Measurements from ENCODE around the gene INTS15. TPM values are rescaled to one million over a fixed set of nuclear protein-coding genes. Genes with fewer than 3 reads are reported as not detected.

Gene INTS15
- total and polyA plus RNA-seq, 7 experiments from 2014 or later, result 29.7 to 69.1 (median 51.8) TPM

DNA sequence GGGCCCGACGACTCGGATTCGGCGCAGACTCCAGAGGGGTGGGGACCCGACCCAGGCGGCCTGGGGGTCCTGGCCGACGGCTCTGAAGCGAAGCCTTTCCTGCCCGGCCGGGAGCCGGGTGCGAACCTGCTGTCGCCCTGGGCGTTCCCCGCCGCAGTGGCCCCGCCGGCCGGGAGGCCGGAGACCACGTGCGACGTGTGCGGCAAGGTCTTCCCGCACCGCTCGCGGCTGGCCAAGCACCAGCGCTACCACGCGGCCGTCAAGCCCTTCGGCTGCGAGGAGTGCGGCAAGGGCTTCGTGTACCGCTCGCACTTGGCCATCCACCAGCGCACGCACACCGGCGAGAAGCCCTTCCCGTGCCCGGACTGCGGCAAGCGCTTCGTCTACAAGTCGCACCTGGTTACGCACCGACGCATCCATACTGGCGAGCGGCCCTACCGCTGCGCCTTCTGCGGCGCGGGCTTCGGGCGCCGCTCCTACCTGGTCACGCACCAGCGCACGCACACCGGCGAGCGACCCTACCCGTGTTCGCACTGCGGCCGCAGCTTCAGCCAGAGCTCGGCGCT, 62.7 kb downstream of the INTS15 start:
- no peak overlapping the region for H3K27ac Mint-ChIP-seq
- Histone ChIP-seq H3K36me3 (ENCODE audit: control insufficient read depth in 2 of 3, insufficient read depth in 3 of 3, low read length in 3 of 3) (peaks cover 0 to 66% (median 9%) of the 10 kb centered on the region in 3 experiments), H3K27me3 (ENCODE audit: control insufficient read depth in 2 of 2, insufficient read depth in 2 of 2, low read length in 2 of 2) (no peaks in the 10 kb centered on the region), H3K4me3 (ENCODE audit: low read length) (no peak overlapping the region), H3K27ac (ENCODE audit: low read depth, low read length) (no peak overlapping the region), H3K9me3 (ENCODE audit: control insufficient read depth in 2 of 3, low read length in 3 of 3) (peaks cover 0 to 19% (median 5%) of the 10 kb centered on the region in 3 experiments), H3K4me1 (ENCODE audit: control insufficient read depth in 2 of 2, insufficient read depth in 2 of 2, low read length in 2 of 2) (no peaks in the 10 kb centered on the region)
- DNase-seq, result no peak
- H3K4me3 Mint-ChIP-seq, result no peak overlapping the region
- ChIA-PET POLR2A (no interaction called here), CTCF (no interaction called here)
- peaks cover 0 to 13% (median 6%) of the 10 kb centered on the region in 11 donors for H3K9me3 Mint-ChIP-seq
- H3K36me3 Mint-ChIP-seq, result peaks cover 9 to 52% (median 31%) of the 10 kb centered on the region in 5 donors
- intact Hi-C loops (cut with micrococcal nuclease), result no loop called here
- no peaks in the 10 kb centered on the region for H3K27me3 Mint-ChIP-seq
- ATAC-seq, result no peak
- no peaks in the 10 kb centered on the region for H3K4me1 Mint-ChIP-seq

DNA sequence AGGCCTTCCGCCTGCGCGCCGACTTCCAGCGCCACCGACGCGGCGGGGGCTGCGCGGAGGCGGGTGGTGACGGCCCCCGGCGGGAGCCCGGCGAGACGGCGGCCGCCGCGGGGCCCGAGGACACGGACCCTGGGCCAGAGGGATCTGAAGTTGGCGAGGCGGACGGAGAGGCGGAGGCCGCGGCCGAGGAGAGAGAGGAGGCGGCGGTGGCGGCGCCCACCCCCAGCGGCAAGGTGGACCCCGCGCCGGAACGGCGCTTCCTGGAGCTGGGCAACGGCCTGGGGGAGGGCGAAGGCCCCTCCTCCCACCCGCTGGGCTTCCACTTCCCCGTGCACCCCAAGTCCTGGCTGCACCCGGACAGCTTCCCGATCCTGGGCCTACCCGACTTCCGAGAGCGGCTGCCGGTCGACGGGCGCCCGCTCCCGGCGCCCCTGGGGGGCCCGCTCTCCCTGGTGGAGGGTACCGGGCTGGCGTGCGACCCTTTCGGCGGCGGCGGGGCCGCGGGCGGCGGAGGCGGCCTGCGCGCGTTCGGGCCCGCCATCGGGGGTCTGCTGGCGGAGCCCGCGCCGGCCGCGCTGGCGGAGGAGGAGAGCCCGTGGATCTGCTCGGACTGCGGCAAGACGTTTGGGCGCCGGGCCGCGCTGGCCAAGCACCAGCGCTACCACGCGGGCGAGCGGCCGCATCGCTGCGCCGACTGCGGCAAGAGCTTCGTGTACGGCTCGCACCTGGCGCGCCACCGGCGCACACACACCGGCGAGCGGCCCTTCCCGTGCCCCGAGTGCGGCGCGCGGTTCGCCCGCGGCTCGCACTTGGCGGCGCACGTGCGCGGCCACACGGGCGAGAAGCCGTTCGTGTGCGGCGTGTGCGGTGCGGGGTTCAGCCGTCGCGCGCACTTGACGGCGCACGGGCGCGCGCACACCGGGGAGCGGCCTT, 63.5 kb downstream of the INTS15 start:
- Mint-ChIP-seq H3K4me1 (no peaks in the 10 kb centered on the region), H3K27me3 (no peaks in the 10 kb centered on the region)
- no peak for DNase-seq

DNA sequence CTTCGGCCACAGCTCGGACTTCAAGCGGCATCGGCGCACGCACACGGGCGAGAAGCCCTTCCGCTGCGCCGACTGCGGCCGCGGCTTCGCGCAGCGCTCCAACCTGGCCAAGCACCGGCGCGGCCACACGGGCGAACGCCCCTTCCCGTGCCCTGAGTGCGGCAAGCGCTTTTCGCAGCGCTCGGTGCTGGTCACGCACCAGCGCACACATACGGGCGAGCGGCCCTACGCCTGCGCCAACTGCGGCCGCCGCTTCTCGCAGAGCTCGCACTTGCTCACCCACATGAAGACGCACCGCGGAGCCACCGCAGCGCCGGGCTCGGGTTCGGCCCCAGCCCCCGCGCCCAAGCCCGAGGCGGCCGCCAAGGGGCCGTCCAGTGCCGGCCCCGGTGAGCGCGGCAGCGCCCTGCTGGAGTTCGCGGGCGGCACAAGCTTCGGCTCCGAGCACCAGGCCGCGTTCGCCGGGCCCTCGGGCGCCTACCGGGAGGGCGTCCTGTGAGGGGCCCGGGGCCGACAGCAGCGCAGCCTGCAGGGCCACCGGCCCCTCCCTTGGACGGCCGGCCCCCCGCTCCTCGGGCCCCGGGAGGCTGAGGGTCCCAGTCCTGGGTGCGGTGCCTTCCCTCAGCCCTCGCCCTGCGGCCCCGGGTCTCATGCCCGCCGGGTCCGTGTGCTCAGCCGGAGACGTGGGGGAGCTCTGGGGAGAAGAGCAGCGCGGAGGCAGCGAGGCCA, 64.5 kb downstream of the INTS15 start:
- Mint-ChIP-seq H3K4me1 (peaks cover 0 to 9% (median 7%) of the 10 kb centered on the region in 7 donors), H3K27ac (no peak overlapping the region), H3K36me3 (peaks cover 9 to 38% (median 31%) of the 10 kb centered on the region in 5 donors), H3K4me3 (no peak overlapping the region), H3K27me3 (no peaks in the 10 kb centered on the region), H3K9me3 (peaks cover 0 to 13% (median 6%) of the 10 kb centered on the region in 11 donors)
- ATAC-seq (no peak), DNase-seq (no peak)
- Histone ChIP-seq H3K36me3 (ENCODE audit: control insufficient read depth in 2 of 3, insufficient read depth in 3 of 3, low read length in 3 of 3) (peaks cover 0 to 48% (median 9%) of the 10 kb centered on the region in 3 experiments), H3K27ac (ENCODE audit: low read depth, low read length) (no peak overlapping the region), H3K27me3 (ENCODE audit: control insufficient read depth in 2 of 2, insufficient read depth in 2 of 2, low read length in 2 of 2) (no peaks in the 10 kb centered on the region), H3K4me3 (ENCODE audit: low read length) (no peak overlapping the region), H3K9me3 (ENCODE audit: control insufficient read depth in 2 of 3, low read length in 3 of 3) (peaks cover 0 to 17% (median 5%) of the 10 kb centered on the region in 3 experiments), H3K4me1 (ENCODE audit: control insufficient read depth in 2 of 2, insufficient read depth in 2 of 2, low read length in 2 of 2) (no peaks in the 10 kb centered on the region)
- intact Hi-C loops (cut with micrococcal nuclease), result no loop called here
- ChIA-PET POLR2A (no interaction called here), CTCF (no interaction called here)

More for the DNA sequence above, 63.5 kb downstream of the INTS15 start:
- CTCF ChIA-PET, result no interaction called here
- Histone ChIP-seq H3K4me3 (ENCODE audit: low read length) (no peak overlapping the region), H3K36me3 (ENCODE audit: control insufficient read depth in 2 of 3, insufficient read depth in 3 of 3, low read length in 3 of 3) (peaks cover 0 to 58% (median 9%) of the 10 kb centered on the region in 3 experiments), H3K9me3 (ENCODE audit: control insufficient read depth in 2 of 3, low read length in 3 of 3) (peaks cover 0 to 19% (median 5%) of the 10 kb centered on the region in 3 experiments), H3K4me1 (ENCODE audit: control insufficient read depth in 2 of 2, insufficient read depth in 2 of 2, low read length in 2 of 2) (no peaks in the 10 kb centered on the region), H3K27me3 (ENCODE audit: control insufficient read depth in 2 of 2, insufficient read depth in 2 of 2, low read length in 2 of 2) (no peaks in the 10 kb centered on the region), H3K27ac (ENCODE audit: low read depth, low read length) (no peak overlapping the region)
- ATAC-seq, result no peak
- Mint-ChIP-seq H3K27ac (no peak overlapping the region), H3K4me3 (no peak overlapping the region), H3K36me3 (peaks cover 9 to 46% (median 31%) of the 10 kb centered on the region in 5 donors), H3K9me3 (peaks cover 0 to 13% (median 6%) of the 10 kb centered on the region in 11 donors)
- intact Hi-C loops (cut with micrococcal nuclease), result no loop called here
- POLR2A ChIA-PET, result no interaction called here

DNA sequence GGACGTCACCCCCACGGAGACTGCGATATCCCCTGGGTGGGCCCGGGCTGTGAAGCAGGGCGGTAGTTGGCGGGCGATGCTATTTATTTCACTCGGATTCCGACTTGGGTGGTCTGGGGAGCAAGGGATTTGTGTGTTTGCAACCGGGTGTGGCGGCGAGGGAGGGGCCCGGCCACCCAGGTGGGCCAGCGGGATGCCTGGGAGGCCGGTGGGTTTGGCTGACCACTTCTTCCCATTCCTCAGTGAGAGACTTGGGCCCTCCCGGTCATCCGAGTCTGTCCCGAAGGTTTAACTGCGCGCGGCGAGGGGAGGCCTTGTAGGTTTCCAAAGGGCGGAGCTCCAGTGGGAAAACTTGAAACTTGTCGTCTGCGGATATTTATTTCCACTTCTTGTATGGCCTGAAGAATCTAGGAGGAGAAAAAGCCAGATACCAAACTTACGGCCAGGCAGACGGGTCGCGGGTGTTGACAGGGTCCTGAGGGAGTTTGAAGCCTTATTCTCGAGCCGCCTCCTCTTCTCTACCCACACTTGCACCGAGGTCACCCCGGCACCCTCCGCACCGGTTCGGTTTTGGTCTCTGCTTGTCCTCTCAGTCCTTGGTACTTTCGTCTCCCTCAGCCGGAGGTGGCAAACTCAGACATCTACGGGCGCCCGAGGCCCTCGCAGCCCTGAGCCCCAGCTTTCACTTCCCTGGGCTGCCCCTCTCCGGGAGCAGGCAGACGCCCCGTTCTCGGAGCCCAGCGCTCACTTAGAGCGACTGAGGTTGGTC, 65.2 kb downstream of the INTS15 start:
- Histone ChIP-seq H3K4me3 (ENCODE audit: low read length) (no peak overlapping the region), H3K27ac (ENCODE audit: low read depth, low read length) (no peak overlapping the region), H3K9me3 (ENCODE audit: control insufficient read depth in 2 of 3, low read length in 3 of 3) (peaks cover 0 to 10% (median 5%) of the 10 kb centered on the region in 3 experiments), H3K4me1 (ENCODE audit: control insufficient read depth in 2 of 2, insufficient read depth in 2 of 2, low read length in 2 of 2) (no peaks in the 10 kb centered on the region), H3K27me3 (ENCODE audit: control insufficient read depth in 2 of 2, insufficient read depth in 2 of 2, low read length in 2 of 2) (no peaks in the 10 kb centered on the region), H3K36me3 (ENCODE audit: control insufficient read depth in 2 of 3, insufficient read depth in 3 of 3, low read length in 3 of 3) (peaks cover 0 to 41% (median 6%) of the 10 kb centered on the region in 3 experiments)
- intact Hi-C loops (cut with micrococcal nuclease), result no loop called here
- Mint-ChIP-seq H3K27me3 (no peaks in the 10 kb centered on the region), H3K36me3 (peaks cover 8 to 31% (median 29%) of the 10 kb centered on the region in 5 donors), H3K9me3 (peaks cover 0 to 13% (median 6%) of the 10 kb centered on the region in 11 donors), H3K4me1 (peaks cover 0 to 14% (median 8%) of the 10 kb centered on the region in 7 donors), H3K27ac (no peak overlapping the region), H3K4me3 (no peak overlapping the region)
- POLR2A ChIA-PET, result no interaction called here
- CTCF ChIA-PET, result no interaction called here
- no peak for DNase-seq
- no peak for ATAC-seq

DNA sequence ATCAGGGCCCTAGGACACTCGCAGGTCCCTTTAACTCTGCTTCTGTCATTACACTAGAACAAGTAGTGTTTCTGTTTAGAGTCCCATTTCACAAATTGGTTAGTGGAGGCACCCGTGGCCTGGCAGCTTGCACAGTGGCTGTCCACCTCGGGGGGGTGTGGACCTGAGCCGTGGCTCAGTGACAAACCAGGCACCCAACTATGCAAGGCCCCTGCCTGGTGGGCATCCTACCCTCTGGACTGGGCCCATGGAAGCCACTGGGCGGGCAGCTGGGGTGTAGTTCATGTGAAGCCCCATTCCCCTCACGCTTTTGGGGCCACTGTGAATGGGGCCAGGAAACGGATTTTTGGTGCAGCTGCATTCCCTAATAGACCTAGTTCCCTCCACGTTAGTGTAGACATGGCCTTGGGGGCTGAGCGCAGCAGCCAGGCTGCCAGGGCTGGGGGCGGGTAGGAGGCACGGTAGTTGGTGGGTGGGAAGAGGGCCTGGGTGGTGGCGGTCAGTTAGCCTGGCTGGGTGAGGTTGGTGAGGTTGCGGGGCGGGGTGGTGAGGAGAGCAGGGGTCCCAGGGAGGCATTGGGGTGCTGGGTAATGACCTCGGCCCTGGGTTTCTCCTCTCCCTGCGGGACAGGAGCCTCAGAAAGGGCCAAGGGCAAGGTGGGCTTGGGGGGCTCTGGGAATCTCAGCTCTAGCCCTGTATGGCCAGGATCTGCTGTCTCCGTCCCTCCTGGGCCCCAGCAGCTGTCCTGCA, 66.0 kb downstream of the INTS15 start:
- Histone ChIP-seq H3K9me3 (ENCODE audit: control insufficient read depth in 2 of 3, low read length in 3 of 3) (peaks cover 0 to 5% (median 2%) of the 10 kb centered on the region in 3 experiments), H3K36me3 (ENCODE audit: control insufficient read depth in 2 of 3, insufficient read depth in 3 of 3, low read length in 3 of 3) (peaks cover 0 to 33% (median 6%) of the 10 kb centered on the region in 3 experiments), H3K27me3 (ENCODE audit: control insufficient read depth in 2 of 2, insufficient read depth in 2 of 2, low read length in 2 of 2) (no peaks in the 10 kb centered on the region), H3K4me1 (ENCODE audit: control insufficient read depth in 2 of 2, insufficient read depth in 2 of 2, low read length in 2 of 2) (no peaks in the 10 kb centered on the region), H3K27ac (ENCODE audit: low read depth, low read length) (no peak overlapping the region), H3K4me3 (ENCODE audit: low read length) (no peak overlapping the region)
- ChIA-PET POLR2A (no interaction called here), CTCF (no interaction called here)
- peaks cover 0 to 14% (median 8%) of the 10 kb centered on the region in 7 donors for H3K4me1 Mint-ChIP-seq
- DNase-seq (no peak), ATAC-seq (no peak)
- no peak overlapping the region for H3K4me3 Mint-ChIP-seq
- H3K36me3 Mint-ChIP-seq, result peaks cover under 1 to 23% (median 21%) of the 10 kb centered on the region in 5 donors
- intact Hi-C loops (cut with micrococcal nuclease), result no loop called here
- no peak overlapping the region for H3K27ac Mint-ChIP-seq
- H3K9me3 Mint-ChIP-seq, result peaks cover 0 to 12% (median 3%) of the 10 kb centered on the region in 11 donors
- no peaks in the 10 kb centered on the region for H3K27me3 Mint-ChIP-seq

Data from naive thymus-derived CD4-positive, alpha-beta T cell (primary cell).